IMR-90 (cell line): ENCODE data around the gene ADARB2. TPM values are rescaled to one million over a fixed set of nuclear protein-coding genes. Genes with fewer than 3 reads are reported as not detected.

Experiments
- ATAC-seq: fragments of 200-7000 bp; cut with Tn5 transposase; 2 replicates; pipeline ENCODE4 v1.9.1; 2020; ENCODE audit warnings: low read depth, mild to moderate bottlenecking, moderate library complexity
- BruUV-seq: library from RNA; stranded (reverse); fragments of 400-500 nt; replicated peaks from 2 replicates; lab custom pipeline; 2021; lab: Mats Ljungman, UMichigan
- CTCF ChIA-PET: fragments of 300-600 bp; formaldehyde crosslinking; extraction: SDS; loops from one replicate; lab custom pipeline; 2021; ENCODE audit warnings: antibody characterized with exemption; lab: Yijun Ruan, JAX
- POLR2A ChIA-PET: fragments of 300-600 bp; sonication (Branson Sonifier 250); formaldehyde crosslinking; loops from one replicate; lab custom pipeline; 2022; ENCODE audit warnings: antibody characterized with exemption; ENCODE audit not compliant: unreplicated experiment; lab: Charles Lee
- DNase-seq: peaks from one replicate; pipeline ENCODE4 v3.0.0; 2013
- H2AFZ ChIP-seq: replicated peaks from 2 replicates; pipeline ENCODE3; 2013; ENCODE audit warnings: low read length, mild to moderate bottlenecking; ENCODE audit not compliant: poor library complexity
- H2AK5ac ChIP-seq: 2 replicates; pipeline ENCODE4 v1.6.1; 2013; ENCODE audit warnings: low read depth, low read length, inconsistent platforms
- H2AK9ac ChIP-seq: replicated peaks from 2 replicates; pipeline ENCODE3; 2013; ENCODE audit warnings: mild to moderate bottlenecking, low read depth, low read length, moderate library complexity; ENCODE audit not compliant: poor library complexity
- H2BK120ac ChIP-seq: 2 replicates; pipeline ENCODE4 v1.6.1; 2013; ENCODE audit warnings: low read depth, low read length, inconsistent platforms
- H2BK15ac ChIP-seq: 3 replicates; pipeline ENCODE4 v1.6.1; 2013; ENCODE audit warnings: low read depth, low read length, inconsistent platforms
- H2BK20ac ChIP-seq: 2 replicates; pipeline ENCODE4 v1.6.1; 2013; ENCODE audit warnings: low read depth, mild to moderate bottlenecking, inconsistent platforms, low read length, moderate library complexity
- H2BK5ac ChIP-seq: 2 replicates; pipeline ENCODE4 v1.6.1; 2013; ENCODE audit warnings: mild to moderate bottlenecking, low read depth, low read length, inconsistent platforms; ENCODE audit not compliant: poor library complexity, severe bottlenecking
- H3K14ac ChIP-seq: replicated peaks from 2 replicates; pipeline ENCODE4 v1.6.1; 2013; ENCODE audit warnings: low read depth, low read length, inconsistent platforms
- H3K18ac ChIP-seq: 2 replicates; pipeline ENCODE4 v1.6.1; 2013; ENCODE audit warnings: low read depth, low read length, control low read depth
- H3K23ac ChIP-seq: 2 replicates; pipeline ENCODE4 v1.6.1; 2013; ENCODE audit warnings: low read depth, low read length, inconsistent platforms
- H3K27ac ChIP-seq: 2 replicates; pipeline ENCODE4 v1.5.1; 2013; ENCODE audit warnings: mild to moderate bottlenecking, control low read depth, low read length; ENCODE audit not compliant: insufficient read depth
- H3K27me3 ChIP-seq: 2 replicates; pipeline ENCODE4 v1.6.1; 2013; ENCODE audit warnings: low read length; ENCODE audit not compliant: control insufficient read depth, insufficient read depth
- H3K36me3 ChIP-seq: 2 replicates; pipeline ENCODE4 v1.6.1; 2013; ENCODE audit warnings: low read length, mixed read lengths; ENCODE audit not compliant: control insufficient read depth, insufficient read depth
- H3K4ac ChIP-seq: 2 replicates; pipeline ENCODE4 v1.6.1; 2013; ENCODE audit warnings: low read depth, low read length, inconsistent platforms
- H3K4me1 ChIP-seq: 2 replicates; pipeline ENCODE4 v1.6.1; 2013; ENCODE audit warnings: low read length, mixed read lengths; ENCODE audit not compliant: control insufficient read depth, insufficient read depth
- H3K4me2 ChIP-seq: 2 replicates; pipeline ENCODE4 v1.6.1; 2013; ENCODE audit warnings: low read depth, mild to moderate bottlenecking, control low read depth, low read length, moderate library complexity
- H3K4me3 ChIP-seq: 2 replicates; pipeline ENCODE4 v1.5.1; 2013; ENCODE audit warnings: low read depth, mild to moderate bottlenecking, control low read depth, low read length, moderate library complexity; ENCODE audit not compliant: insufficient read depth
- H3K56ac ChIP-seq: 2 replicates; pipeline ENCODE4 v1.6.1; 2013; ENCODE audit warnings: low read length, inconsistent platforms; ENCODE audit not compliant: insufficient read depth; ENCODE audit errors: extremely low read depth
- H3K79me1 ChIP-seq, 2 experiments: 2 replicates each; pipeline ENCODE4 v1.6.1; 2013; ENCODE audit warnings: low read length in 2 of 2, inconsistent platforms in 1 of 2, low read depth in 1 of 2
- H3K9ac ChIP-seq: 2 replicates; pipeline ENCODE4 v1.6.1; 2013; ENCODE audit warnings: low read depth, low read length, control low read depth
- H3K9me1 ChIP-seq: 2 replicates; pipeline ENCODE4 v1.6.1; 2013; ENCODE audit warnings: low read length, inconsistent platforms; ENCODE audit not compliant: insufficient read depth
- H3K9me3 ChIP-seq: 2 replicates; pipeline ENCODE4 v1.6.1; 2013; ENCODE audit warnings: low read length; ENCODE audit not compliant: control insufficient read depth, insufficient read depth
- H4K20me1 ChIP-seq: 2 replicates; pipeline ENCODE4 v1.6.1; 2013; ENCODE audit warnings: low read length, inconsistent platforms; ENCODE audit not compliant: insufficient read depth
- H4K5ac ChIP-seq: 2 replicates; pipeline ENCODE4 v1.6.1; 2013; ENCODE audit warnings: mild to moderate bottlenecking, low read depth, low read length, control low read depth
- H4K8ac ChIP-seq, 2 experiments: 2 replicates each; pipeline ENCODE4 v1.6.1; 2013; ENCODE audit warnings: low read depth in 2 of 2, low read length in 2 of 2, control low read depth in 1 of 2, inconsistent platforms in 1 of 2
- H4K91ac ChIP-seq: 2 replicates; pipeline ENCODE4 v1.6.1; 2013; ENCODE audit warnings: low read depth, low read length, inconsistent platforms; ENCODE audit not compliant: insufficient read depth
- CEBPB ChIP-seq: IDR thresholded peaks from 2 replicates; pipeline ENCODE4 v1.6.1; 2012; ENCODE audit warnings: low read depth, low read length, improper control_type of control experiment
- CTCF ChIP-seq: conservative IDR thresholded peaks from 2 replicates; pipeline ENCODE4 v1.5.1; 2012; ENCODE audit warnings: mild to moderate bottlenecking, low read depth, low read length, improper control_type of control experiment
- FOS ChIP-seq: fragments of 150-350 bp; IDR thresholded peaks from 2 replicates; pipeline ENCODE4 v1.6.1; 2016; ENCODE audit warnings: low read depth, low read length
- MAFK ChIP-seq: IDR thresholded peaks from 2 replicates; pipeline ENCODE4 v1.6.1; 2012; ENCODE audit warnings: low read depth, low read length, improper control_type of control experiment
- POLR2A ChIP-seq: IDR thresholded peaks from 2 replicates; pipeline ENCODE4 v1.6.1; 2012; ENCODE audit warnings: mild to moderate bottlenecking, low read depth, low read length
- RAD21 ChIP-seq: IDR thresholded peaks from 2 replicates; pipeline ENCODE4 v1.6.1; 2012; ENCODE audit warnings: low read length, improper control_type of control experiment
- RCOR1 ChIP-seq: IDR thresholded peaks from 2 replicates; pipeline ENCODE4 v1.6.1; 2012; ENCODE audit warnings: mild to moderate bottlenecking, low read length, improper control_type of control experiment; ENCODE audit not compliant: insufficient replicate concordance
- RFX5 ChIP-seq: IDR thresholded peaks from 2 replicates; pipeline ENCODE4 v1.8.0; 2012; ENCODE audit warnings: low read depth, mild to moderate bottlenecking, low read length, moderate library complexity
- WGBS, 2 experiments: methylation state at CpG; one replicate each; pipeline versions ENCODE4 v1.1.5 to v1.1.7; 2013; ENCODE audit warnings: missing lambda C conversion rate in 2 of 2; ENCODE audit not compliant: insufficient read length in 1 of 2; ENCODE audit errors: extremely low coverage in 2 of 2; 5-methylcytosine and 5-hydroxymethylcytosine counted together
- dilution Hi-C: fragments of 300-500 bp; cut with HindIII; formaldehyde crosslinking; loops from one replicate; pipeline ENCODE4 v1.14.3; 2018; ENCODE audit warnings: low sequenced_read_pairs; ENCODE audit not compliant: unreplicated experiment
- in situ Hi-C: fragments of 300-500 bp; cut with MboI; formaldehyde crosslinking; loops from 3 replicates; pipeline ENCODE4 v1.14.3; 2019; ENCODE audit warnings: low sequenced_read_pairs, inconsistent platforms, mixed read lengths
- intact Hi-C: fragments of 100-400 bp; cut with micrococcal nuclease; formaldehyde crosslinking; loops from 2 replicates; pipeline ENCODE4 v1.10.0; 2022
- polyA plus RNA-seq, 3 experiments: library from polyadenylated mRNA; depleted of rRNA; stranded (reverse); fragments of >200 nt; gene quantifications; 2 replicates each; pipeline ENCODE4 v1.2.3, GENCODE V29; 2012; ENCODE audit warnings: low replicate concordance in 1 of 3
- total RNA-seq: library from RNA; depleted of rRNA; stranded (reverse); fragments of >200 nt; gene quantifications from 2 replicates; pipeline ENCODE4 v1.2.3, GENCODE V29; 2012
- TF ChIP-seq, protein P1 (sequence below): fragments of 150-350 bp; IDR thresholded peaks from 2 replicates; pipeline ENCODE4 v1.6.1; 2016; ENCODE audit warnings: low read depth, mild to moderate bottlenecking, low read length, moderate library complexity, borderline replicate concordance

Gene ADARB2
- total and polyA plus RNA-seq, 2 of the 4 experiments (the other 2 are of a cell fraction), result not detected

- Histone ChIP-seq H3K27me3 (no peaks in the 10 kb centered on the region), H3K9me1 (no peaks in the 10 kb centered on the region), H3K4me3 (no peak overlapping the region), H2BK120ac (no peak overlapping the region), H3K4ac (no peak overlapping the region), H4K5ac (no peak overlapping the region), H3K18ac (no peak overlapping the region), H4K8ac (no peak overlapping the region), H4K91ac (no peak overlapping the region), H2BK15ac (no peak overlapping the region), H2AK5ac (no peak overlapping the region), H3K27ac (no peak overlapping the region), H3K4me2 (no peak overlapping the region), H2BK5ac (no peak overlapping the region), H3K14ac (no peak overlapping the region), H2AFZ (no peak overlapping the region), H3K56ac (no peak overlapping the region), H4K20me1 (no peaks in the 10 kb centered on the region), H3K9ac (no peak overlapping the region), H3K4me1 (no peaks in the 10 kb centered on the region), H2AK9ac (no peak overlapping the region), H3K23ac (no peak overlapping the region), H2BK20ac (no peak overlapping the region), H3K79me1 (no peaks in the 10 kb centered on the region), H3K36me3 (no peaks in the 10 kb centered on the region), H3K9me3 (peaks cover 29% of the 10 kb centered on the region)
- dilution Hi-C loops, result no loop called here
- TF ChIP-seq POLR2A, result no peak
- TF ChIP-seq RFX5, result no peak
- TF ChIP-seq RCOR1, result no peak
- no peak for TF ChIP-seq RAD21
- TF ChIP-seq CEBPB, result no peak
- no peak for TF ChIP-seq FOS
- TF ChIP-seq MAFK, result no peak
- TF ChIP-seq CTCF, result no peak
- TF ChIP-seq, protein P1, sequence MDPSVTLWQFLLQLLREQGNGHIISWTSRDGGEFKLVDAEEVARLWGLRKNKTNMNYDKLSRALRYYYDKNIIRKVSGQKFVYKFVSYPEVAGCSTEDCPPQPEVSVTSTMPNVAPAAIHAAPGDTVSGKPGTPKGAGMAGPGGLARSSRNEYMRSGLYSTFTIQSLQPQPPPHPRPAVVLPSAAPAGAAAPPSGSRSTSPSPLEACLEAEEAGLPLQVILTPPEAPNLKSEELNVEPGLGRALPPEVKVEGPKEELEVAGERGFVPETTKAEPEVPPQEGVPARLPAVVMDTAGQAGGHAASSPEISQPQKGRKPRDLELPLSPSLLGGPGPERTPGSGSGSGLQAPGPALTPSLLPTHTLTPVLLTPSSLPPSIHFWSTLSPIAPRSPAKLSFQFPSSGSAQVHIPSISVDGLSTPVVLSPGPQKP, result no peak
- in situ Hi-C loops, result no loop called here
- intact Hi-C loops, result no loop called here
- ChIA-PET CTCF (no interaction called here), POLR2A (no interaction called here)
- DNase-seq (no peak), ATAC-seq (no peak)
- no TSS peak for BruUV-seq
- WGBS, 2 experiments, result 60% methylated on average over 2 of the region's 7 CpGs; no CpG with 5 or more reads in 1 of the 2 experiments
Observed at GRCh38 chr10:1425879-1426278, 311.4 kb downstream of the ADARB2 start.
